Effector memory CD4-positive, alpha-beta T cell (primary cell): ENCODE data around the gene BOK.

Source experiments
- DNase-seq, 3 donors: peaks; one replicate each; pipeline ENCODE4 v3.0.0-alpha.2; 2020
- H3K27ac ChIP-seq: 2 replicates; pipeline ENCODE4 v1.7.0; 2013; ENCODE audit warnings: mild to moderate bottlenecking, low read length, moderate library complexity; ENCODE audit not compliant: insufficient read depth, poor library complexity, severe bottlenecking
- H3K27me3 ChIP-seq: replicated peaks from 2 replicates; pipeline ENCODE4 v1.7.0; 2013; ENCODE audit warnings: mild to moderate bottlenecking, low read length; ENCODE audit not compliant: insufficient read depth, control insufficient read depth, poor library complexity, severe bottlenecking
- H3K36me3 ChIP-seq: 2 replicates; pipeline ENCODE4 v1.7.0; 2013; ENCODE audit warnings: mild to moderate bottlenecking, low read length, moderate library complexity; ENCODE audit not compliant: control insufficient read depth, insufficient read depth
- H3K4me1 ChIP-seq: 2 replicates; pipeline ENCODE4 v1.7.0; 2013; ENCODE audit warnings: low read length, mild to moderate bottlenecking; ENCODE audit not compliant: control insufficient read depth, insufficient read depth, poor library complexity, severe bottlenecking
- H3K4me3 ChIP-seq: 2 replicates; pipeline ENCODE4 v1.7.0; 2013; ENCODE audit warnings: low read length, low read depth, mild to moderate bottlenecking; ENCODE audit not compliant: insufficient read depth, poor library complexity, severe bottlenecking
- H3K9me3 ChIP-seq: 2 replicates; pipeline ENCODE4 v1.7.0; 2013; ENCODE audit warnings: mild to moderate bottlenecking, low read length, moderate library complexity; ENCODE audit not compliant: control insufficient read depth

The BOK gene

DNA sequence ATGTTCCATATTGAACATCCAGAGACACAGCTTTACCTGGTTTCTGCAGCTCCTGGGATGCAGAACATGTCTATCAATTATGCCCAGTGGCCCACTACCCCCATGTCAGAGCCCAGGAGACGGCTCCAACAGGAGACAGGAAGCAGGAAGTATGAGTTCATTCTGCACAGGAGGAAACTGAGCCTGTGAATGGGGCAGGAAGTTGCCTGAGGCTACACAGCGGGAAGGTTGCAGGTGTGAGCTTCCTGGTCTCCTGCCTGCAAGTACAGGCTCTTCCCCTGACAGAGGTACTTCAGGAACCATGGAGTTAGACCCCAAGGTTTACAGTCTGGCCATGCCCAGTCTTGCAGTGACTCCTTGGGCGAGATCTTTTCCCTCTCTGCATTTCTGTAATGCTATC lies 2.8 kb upstream of the BOK start:
- Histone ChIP-seq H3K4me3 (no peak overlapping the region), H3K27ac (no peak overlapping the region), H3K9me3 (no peaks in the 10 kb centered on the region), H3K36me3 (no peaks in the 10 kb centered on the region), H3K27me3 (peaks cover 16% of the 10 kb centered on the region), H3K4me1 (peaks cover 6% of the 10 kb centered on the region)
- DNase-seq = no peak

DNA sequence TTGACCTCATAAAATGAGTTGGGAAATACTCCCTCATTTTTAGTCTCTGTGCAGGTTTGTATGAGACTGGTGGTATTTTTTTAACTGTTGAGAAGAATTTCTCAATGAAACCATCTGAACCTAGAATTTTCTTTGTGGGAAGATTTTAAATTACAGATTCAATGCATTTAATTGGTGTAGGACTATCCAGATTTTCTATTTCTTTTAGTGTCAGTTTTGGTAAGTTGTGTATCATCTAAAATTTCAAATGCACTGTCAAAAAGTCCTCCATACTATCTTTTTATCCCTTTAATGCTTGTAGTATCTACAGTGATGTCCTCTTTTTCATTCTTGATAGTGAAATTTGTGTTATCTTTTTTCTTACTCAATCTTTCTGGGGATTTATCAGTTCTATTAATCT lies 1.8 kb upstream of the BOK start:
- Histone ChIP-seq H3K27me3 (peaks cover 16% of the 10 kb centered on the region), H3K9me3 (no peaks in the 10 kb centered on the region), H3K4me3 (no peak overlapping the region), H3K36me3 (no peaks in the 10 kb centered on the region), H3K4me1 (peaks cover 6% of the 10 kb centered on the region), H3K27ac (no peak overlapping the region)
- DNase-seq = no peak

DNA sequence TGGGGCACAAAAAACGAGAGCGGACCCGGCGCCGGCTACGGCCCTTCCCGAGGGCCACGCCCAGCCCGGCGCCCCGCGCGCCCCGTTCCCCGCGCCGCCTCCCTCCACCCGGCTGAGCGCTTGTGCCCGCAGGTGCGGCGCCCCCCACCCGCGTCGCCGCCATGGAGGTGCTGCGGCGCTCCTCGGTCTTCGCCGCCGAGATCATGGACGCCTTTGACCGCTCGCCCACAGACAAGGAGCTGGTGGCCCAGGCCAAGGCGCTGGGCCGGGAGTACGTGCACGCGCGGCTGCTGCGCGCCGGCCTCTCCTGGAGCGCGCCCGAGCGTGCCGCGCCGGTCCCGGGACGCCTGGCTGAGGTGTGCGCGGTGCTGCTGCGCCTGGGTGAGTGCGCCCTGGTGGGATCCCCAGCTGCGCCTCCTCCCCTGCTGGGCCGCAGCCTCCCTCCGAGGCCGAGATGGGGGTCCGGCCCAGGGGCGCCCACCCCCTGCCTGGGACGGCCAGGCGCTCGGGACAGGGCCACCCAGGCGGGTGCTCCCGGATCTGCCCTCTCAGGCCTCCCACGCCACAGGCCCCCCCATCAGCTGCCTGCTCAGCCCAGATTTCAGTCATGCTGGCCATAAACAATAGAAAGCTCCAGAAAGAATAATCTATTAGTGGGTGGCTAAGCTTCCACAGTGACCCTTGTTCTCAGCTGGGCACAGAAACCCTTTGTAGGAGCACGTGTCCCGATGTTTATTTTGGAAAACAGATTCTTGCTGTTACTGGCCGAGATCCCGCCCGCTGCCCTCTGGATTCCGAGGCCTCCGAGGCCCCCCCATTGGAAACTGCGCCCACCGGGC lies 997 bp downstream of the BOK start:
- Histone ChIP-seq H3K4me1 (peaks cover 6% of the 10 kb centered on the region), H3K27me3 (peaks cover 16% of the 10 kb centered on the region), H3K36me3 (no peaks in the 10 kb centered on the region), H3K9me3 (no peaks in the 10 kb centered on the region), H3K27ac (no peak overlapping the region), H3K4me3 (peak overlapping the region; percentile 37)
- no peak for DNase-seq

DNA sequence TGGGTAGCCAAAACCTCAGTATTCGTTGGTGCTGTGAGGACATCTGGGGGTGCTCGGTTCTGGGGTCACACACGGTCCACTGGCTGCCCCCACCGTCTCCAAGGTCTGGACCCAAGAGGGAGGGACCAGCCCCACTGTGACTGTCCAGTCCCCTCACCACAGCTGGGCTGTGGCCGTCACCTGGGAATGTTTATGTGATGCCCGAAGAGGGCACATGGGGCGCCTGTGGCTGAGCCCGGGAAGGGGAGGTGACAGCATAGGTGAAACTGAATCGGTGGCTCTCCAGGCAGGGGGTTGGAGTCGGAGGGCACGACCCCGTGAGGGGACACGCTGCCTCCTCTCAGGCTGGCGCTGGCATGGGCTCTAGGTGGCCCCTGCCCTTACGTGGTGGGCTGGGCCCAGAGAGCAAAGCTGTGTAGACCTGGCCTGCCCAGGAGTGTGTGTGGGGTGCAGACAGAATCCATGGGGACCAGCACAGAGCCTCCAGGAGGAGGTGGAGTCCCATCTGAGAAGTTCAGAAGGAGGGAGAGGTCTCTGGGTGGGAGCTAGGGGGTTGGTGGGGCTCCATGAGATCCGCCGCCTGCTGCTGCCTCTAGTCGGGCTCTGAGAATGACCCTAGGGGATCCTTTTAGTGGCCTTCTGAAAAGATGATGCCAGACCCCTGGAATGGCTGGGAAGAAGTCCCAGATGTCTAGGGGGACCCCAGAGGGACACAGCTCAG lies 1.8 kb downstream of the BOK start:
- peaks cover 16% of the 10 kb centered on the region for H3K27me3 ChIP-seq
- H3K4me3 ChIP-seq = no peak overlapping the region
- no peaks in the 10 kb centered on the region for H3K9me3 ChIP-seq
- no peaks in the 10 kb centered on the region for H3K36me3 ChIP-seq
- H3K4me1 ChIP-seq = peaks cover 6% of the 10 kb centered on the region
- H3K27ac ChIP-seq = no peak overlapping the region
- no peak for DNase-seq

DNA sequence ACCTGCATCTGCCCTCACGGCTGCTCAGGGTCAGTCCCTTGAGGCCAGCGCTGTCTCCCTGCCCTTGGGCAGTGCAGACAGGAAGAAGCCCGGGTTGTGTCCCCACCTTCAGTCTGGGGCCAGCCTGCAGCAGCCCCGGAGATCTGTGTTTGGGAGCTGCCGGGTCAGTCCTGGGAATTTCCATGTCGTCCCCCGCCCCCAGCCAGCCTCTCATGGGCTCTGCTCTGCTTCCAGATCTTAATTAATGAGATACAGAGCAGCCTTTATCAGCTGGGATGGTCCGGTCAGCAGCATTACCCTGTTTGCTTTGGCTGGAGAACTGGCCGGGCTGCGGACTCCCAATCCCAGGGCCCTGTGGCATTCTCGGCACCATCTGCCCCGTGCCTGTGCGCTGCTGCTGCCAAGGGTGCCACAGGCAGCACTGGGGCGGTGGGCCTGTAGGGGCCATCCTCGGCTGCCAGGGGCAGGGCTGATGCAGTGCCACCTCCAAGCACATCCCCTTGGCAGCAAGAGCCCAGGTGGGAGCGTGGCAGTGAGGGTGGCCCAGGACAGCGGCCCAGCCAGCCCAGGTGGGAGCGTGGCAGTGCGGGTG lies 2.4 kb downstream of the BOK start:
- peaks cover 6% of the 10 kb centered on the region for H3K4me1 ChIP-seq
- H3K27me3 ChIP-seq = peaks cover 16% of the 10 kb centered on the region
- no peak overlapping the region for H3K4me3 ChIP-seq
- no peaks in the 10 kb centered on the region for H3K36me3 ChIP-seq
- H3K27ac ChIP-seq = no peak overlapping the region
- no peaks in the 10 kb centered on the region for H3K9me3 ChIP-seq
- no peak for DNase-seq

DNA sequence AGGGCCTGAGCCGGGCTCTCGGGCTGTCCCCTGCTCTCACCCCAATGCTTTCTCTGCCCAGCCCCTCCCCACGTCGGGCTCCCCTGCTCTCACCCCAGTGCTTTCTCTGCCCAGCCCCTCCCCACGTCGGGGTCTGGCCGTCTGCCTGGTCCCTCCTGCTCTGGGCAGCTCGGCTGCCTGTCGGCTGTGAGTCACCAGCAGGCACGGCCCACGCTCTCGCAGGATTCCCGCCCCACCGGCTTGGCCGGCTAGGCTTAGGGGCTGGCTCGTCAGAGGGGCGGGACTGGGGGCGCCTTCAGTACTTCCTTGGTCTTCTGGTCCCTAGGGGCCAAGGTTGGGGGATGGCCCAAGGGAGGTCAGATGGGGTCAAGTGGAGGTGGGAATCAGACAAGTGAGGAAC lies 3.3 kb downstream of the BOK start:
- peaks cover 6% of the 10 kb centered on the region for H3K4me1 ChIP-seq
- H3K4me3 ChIP-seq = no peak overlapping the region
- no peaks in the 10 kb centered on the region for H3K36me3 ChIP-seq
- DNase-seq = no peak
- H3K27me3 ChIP-seq = peaks cover 16% of the 10 kb centered on the region
- no peak overlapping the region for H3K27ac ChIP-seq
- H3K9me3 ChIP-seq = no peaks in the 10 kb centered on the region

DNA sequence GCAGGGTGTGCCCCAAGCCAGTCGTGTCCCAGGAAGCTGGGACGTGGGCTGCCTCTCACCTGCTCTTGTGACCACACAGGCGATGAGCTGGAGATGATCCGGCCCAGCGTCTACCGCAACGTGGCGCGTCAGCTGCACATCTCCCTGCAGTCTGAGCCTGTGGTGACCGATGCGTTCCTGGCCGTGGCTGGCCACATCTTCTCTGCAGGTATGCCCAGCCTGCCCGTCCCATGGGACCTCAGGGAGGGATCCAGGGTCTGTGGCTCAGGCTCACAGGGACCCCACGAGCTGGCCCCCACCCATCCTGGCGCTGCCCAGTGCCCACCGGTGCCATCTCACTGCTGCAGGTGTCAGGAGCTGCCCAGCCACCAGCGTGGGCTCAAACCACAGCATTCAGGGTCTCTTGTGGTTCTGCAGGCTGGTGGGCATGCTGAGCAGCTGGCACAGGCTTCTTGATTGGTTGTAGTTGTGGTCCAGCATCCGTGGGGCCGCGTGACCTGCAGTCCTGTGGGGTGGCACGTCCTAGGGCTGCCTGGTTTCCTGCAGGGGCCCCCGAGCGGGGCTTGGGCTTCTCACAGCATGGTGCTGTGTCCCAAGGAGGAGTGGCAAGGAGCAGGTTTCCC lies 3.8 kb downstream of the BOK start:
- Histone ChIP-seq H3K27ac (no peak overlapping the region), H3K4me3 (no peak overlapping the region), H3K36me3 (no peaks in the 10 kb centered on the region), H3K27me3 (peaks cover 16% of the 10 kb centered on the region), H3K4me1 (peaks cover 6% of the 10 kb centered on the region), H3K9me3 (no peaks in the 10 kb centered on the region)
- DNase-seq = no peak

DNA sequence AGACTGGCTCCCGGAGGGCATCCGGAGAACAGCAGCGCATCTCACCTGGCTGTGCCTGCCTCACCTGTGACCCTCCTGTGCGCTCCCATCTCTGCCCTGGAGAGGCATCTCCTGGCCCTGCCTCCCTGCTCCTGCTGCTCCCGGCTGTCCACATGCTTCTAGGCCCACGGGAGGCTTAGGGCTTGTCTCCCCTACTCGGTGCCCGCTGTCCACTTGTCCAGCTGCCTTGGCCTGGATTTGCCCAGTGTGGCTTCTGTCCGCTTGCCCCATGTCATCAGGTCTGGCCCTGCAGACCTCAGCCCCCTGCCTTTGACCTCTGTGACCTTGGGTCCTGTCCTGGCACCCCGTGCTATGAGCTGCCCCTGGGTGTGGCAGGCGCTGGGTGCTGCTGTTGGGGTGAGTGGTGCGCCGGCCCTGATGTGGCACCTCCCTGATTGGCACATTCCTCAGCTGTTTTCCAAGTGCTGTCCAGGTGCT lies 4.5 kb downstream of the BOK start:
- H3K4me3 ChIP-seq = no peak overlapping the region
- H3K4me1 ChIP-seq = peaks cover 6% of the 10 kb centered on the region
- no peaks in the 10 kb centered on the region for H3K9me3 ChIP-seq
- H3K27me3 ChIP-seq = peaks cover 16% of the 10 kb centered on the region
- no peak overlapping the region for H3K27ac ChIP-seq
- DNase-seq = no peak
- H3K36me3 ChIP-seq = no peaks in the 10 kb centered on the region

DNA sequence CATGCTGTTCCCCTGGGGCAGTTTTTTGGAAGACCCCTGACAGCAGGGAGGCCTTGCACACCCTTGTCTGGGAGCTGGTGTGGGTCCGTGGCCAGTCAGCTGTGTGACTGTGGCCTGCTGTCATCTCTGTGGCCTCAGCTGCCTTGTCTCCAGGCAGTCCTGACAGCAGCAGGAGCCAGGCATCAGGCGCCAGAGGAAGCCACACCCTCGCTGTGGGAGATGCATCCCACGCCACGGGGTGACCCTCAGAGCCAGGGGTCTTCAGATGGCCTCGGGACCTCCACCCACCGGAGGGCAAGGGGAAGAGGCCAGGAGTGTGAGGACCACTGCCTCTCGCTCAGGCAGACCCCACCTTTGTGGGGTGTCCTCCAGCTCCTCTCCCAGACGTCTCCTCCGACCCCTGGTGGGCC lies 5.0 kb downstream of the BOK start:
- Histone ChIP-seq H3K27ac (no peak overlapping the region), H3K36me3 (no peaks in the 10 kb centered on the region), H3K4me1 (peaks cover 6% of the 10 kb centered on the region), H3K4me3 (no peak overlapping the region), H3K27me3 (peaks cover 11% of the 10 kb centered on the region), H3K9me3 (no peaks in the 10 kb centered on the region)
- DNase-seq = no peak
